Measurements from ENCODE around the gene WIPF3. TPM values are rescaled to one million over a fixed set of nuclear protein-coding genes. Genes with fewer than 3 reads are reported as not detected.

Gene WIPF3, protein sequence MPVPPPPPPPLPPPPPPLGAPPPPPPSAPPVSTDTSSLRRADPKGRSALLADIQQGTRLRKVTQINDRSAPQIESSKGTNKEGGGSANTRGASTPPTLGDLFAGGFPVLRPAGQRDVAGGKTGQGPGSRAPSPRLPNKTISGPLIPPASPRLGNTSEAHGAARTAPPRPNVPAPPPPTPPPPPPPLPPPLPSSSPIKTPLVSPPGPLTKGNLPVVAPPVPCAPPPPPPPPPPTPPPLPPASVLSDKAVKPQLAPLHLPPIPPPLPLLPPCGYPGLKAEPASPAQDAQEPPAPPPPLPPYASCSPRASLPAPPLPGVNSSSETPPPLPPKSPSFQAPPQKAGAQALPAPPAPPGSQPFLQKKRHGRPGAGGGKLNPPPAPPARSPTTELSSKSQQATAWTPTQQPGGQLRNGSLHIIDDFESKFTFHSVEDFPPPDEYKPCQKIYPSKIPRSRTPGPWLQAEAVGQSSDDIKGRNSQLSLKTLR
- total RNA-seq (2014; rRNA removed; shearing (Covaris generic)), result not detected in 2 replicates

DNA sequence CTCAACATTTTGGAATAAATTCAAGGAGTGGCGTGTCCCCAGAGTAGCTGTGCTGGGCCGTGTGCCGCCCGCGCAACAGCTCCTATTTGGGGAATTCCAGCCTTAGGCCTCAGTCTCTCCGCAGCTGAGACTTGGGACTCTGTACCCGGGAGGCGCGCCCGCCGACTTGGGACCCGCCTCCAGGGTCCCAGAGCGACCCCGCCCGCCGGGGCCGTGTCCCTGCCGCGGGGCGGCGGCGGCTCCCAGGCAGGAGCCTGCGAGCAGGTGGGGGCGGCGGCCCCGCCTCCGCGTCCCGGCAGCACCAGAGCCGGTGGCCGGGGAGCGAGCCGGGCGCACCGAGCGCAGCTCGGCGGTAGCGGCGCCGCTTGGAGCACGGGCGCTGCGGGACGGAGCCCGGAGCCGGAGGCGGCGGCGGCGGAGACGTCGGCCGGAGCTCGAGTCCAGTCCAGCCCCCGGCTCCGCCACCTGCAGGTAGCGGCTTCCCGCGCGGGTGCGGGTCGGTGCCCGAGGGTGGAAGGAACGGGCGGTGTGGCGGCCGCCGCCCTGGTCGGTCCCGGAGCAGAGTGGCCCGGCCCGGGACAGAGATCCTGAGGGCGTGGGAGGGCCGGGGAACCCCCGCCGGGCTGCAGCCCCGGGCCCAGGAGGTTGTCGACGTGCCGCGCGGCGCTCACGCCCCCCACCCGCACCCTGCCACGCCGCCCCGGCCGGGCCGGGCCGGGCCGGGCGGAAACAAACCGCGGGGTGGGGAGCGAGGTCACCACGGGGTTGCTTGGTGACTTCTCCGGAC, at the start of gene WIPF3:
WIPF3 (plus strand) TSS at position 301 of the 787 bp plus-strand sequence. CDS start 28,217 bp downstream, outside the sequence.
- DNase-seq (ENCODE audit: low spot score), result no peak

DNA sequence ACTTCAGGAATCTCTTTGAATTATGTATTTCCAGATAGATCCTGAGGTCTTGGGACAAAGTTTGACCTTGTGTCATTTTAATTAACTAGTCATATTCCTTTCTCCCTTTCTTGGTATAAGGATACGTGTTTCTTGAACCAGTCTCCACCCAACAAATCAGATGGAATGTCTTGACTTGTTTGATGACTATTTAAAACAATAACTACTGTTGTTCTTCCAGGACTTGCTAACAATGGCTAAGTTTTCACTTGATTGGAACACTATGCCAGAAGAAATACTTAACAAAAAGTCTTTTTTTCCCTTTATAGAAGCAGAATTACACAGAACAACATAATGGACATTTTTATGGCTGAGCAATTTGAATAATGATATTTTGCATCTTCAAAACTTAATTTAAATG, 43.0 kb upstream of the WIPF3 start:
- DNase-seq (ENCODE audit: low spot score), result no peak

DNA sequence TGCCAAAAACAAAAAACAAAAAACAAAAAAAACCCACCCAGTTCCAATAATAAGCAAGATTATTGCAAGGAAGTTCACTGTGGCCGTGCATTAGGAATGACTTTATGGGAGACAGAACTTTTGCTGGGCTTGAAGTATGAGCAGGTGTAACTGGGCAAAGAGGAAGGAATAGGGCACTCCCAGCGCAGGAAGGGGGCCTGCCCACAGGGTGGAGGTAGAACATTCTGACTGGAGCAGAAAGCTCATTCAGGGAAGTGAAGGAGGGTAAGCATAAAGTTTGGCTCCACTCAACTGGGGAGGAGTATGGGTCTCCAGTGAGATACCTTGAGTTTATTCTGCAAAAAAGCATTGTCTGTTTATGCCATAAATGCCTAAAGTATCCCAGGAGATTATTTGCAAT, 42.1 kb upstream of the WIPF3 start:
- DNase-seq (ENCODE audit: low spot score), result no peak

DNA sequence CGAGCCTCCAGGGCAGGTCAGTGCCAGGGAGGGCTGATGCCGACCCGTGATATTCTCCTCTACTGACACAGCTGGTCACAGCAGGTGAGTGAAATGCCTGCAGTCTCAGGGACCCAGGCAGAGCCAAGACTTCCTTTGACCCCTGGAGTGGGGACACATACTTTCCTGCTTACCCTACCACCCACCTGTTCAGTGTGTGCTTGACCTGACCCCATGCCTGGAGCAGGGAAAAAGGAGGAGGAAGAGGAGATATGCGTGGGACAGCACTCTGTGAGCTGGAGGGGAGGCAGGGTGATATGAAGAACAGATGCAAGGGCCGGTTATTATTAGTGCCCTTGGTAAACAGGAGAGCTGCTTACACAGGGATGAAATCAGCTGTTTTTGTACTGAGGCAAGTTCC, 40.8 kb upstream of the WIPF3 start:
- no peak for DNase-seq (ENCODE audit: low spot score)

DNA sequence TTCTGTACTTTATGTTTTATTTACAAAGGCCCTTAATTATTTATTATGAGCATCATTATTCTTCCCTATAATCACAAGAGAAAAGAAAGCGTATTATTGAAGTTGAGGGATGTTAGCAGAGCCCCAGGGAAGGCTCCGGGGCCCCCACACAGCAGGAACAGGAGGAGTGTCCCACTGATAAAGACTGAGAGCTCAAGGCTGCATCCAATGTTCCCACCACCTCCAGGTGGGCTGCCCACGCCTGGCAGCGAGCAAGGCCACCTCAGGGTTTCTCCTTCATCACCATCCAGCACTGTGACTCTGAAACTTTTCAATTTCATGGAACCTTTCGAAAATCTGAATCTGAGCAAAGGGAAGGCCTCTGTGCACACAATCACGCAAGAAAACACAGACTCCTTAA, 35.9 kb upstream of the WIPF3 start:
- no peak for DNase-seq (ENCODE audit: low spot score)

DNA sequence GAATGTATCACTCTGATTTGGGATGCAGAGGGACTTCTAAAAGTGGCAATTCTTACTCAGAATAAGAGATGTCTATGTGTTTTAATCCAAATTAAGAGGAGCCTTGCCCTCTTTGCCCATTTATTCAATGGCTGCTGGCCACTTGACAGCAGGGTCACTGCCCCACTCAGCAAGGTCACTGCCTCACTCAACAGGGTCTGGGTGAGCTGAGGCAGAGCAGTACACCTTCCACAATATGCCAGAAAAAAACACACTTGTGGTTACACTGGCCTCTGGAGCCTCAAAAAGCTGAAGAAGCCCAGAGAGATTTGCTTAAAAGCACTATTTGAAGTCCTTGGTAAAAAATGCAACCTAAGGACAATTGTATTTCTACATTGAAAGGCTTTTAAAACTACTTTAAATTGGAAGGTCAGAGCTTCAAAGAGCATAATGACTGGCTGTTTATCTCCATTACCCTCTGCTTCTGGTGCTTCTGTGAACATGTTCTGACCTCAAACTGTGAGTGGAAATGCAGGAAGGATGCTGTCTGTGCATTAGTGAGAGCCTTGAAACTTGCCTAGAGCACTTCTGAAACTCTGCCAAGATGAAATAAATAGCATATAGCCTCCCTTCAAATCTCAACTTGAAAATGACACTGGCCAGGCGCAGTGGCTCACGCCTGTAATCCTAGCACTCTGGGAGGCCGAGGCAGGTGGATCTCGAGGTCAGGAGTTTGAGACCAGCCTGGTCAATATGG, 35.1 kb upstream of the WIPF3 start:
- DNase-seq (ENCODE audit: low spot score), result no peak

DNA sequence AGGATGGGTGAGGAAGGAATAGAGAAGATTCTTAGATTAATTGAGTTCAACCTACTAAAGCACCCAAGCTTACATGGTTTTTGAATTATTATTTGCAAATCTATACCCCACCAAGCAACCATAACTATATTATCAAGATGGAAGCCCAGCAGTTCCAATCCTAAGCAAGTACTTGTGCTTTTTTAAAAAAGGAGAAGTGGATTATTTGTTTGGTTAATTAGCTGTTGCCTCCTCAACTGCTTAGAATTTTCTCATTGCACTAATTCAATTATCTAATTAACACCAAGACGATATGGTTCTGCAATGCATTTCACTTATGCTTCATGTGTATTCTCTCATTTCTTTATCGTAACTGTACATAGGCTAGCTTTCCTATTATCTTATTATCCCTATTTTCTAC, 27.3 kb upstream of the WIPF3 start:
- no peak for DNase-seq (ENCODE audit: low spot score)

DNA sequence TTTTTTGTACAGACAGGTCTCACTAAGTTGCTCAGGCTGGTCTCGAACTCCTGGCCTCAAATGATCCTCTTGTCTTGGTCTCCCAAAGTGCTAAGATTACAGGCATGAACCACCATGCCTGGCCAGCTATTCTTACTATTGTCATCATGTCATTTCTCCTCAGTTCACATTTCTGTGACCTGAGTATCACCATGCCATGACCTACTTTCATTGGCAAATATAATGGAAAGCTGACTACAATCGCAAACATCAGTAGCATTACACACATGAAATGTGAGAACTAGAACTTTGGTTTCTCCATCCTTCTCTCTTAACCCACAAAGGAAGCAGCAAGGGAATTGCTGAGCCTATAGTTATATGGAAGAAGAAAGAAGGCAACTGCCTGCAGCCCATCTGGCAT, 26.0 kb upstream of the WIPF3 start:
- DNase-seq (ENCODE audit: low spot score), result no peak

DNA sequence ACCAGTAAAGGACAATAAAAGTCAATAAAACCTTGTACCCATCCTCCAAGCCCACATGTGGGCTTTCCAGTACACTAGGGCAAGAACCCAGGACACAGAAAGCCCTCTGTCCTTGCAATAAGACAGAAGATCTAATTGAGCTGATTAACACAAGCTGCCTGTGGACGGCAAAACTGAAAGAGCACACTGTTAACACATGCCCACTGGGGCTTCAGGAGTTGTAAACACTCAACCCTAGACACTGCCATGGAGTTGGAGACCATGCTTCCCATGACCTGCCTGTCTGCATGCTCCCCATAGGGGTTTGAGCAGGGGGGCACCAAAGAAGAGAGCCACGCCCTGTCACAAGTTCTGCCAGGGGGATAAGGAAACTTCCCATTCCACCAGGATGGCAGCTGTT, 22.6 kb upstream of the WIPF3 start:
- DNase-seq (ENCODE audit: low spot score), result no peak

DNA sequence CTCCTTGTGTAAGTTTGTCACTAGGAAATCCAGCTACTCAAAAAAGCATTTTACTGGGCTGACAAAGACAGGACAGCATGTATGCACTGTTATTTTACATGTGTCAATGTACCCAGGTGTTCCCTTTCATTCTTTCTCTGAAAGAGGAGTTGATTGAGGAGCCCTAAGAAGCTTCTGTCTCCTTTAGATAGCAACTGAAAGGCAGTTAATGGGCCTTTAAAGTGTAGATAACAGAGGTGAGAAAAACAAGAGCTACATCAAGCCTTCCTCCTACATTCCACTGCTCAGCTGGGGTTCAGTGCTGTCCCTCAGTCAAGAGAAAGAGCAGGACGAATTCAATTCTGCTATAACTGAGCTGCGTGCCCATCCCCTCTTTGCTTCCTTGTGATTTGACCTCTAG, 12.8 kb upstream of the WIPF3 start:
- no peak for DNase-seq (ENCODE audit: low spot score)

DNA sequence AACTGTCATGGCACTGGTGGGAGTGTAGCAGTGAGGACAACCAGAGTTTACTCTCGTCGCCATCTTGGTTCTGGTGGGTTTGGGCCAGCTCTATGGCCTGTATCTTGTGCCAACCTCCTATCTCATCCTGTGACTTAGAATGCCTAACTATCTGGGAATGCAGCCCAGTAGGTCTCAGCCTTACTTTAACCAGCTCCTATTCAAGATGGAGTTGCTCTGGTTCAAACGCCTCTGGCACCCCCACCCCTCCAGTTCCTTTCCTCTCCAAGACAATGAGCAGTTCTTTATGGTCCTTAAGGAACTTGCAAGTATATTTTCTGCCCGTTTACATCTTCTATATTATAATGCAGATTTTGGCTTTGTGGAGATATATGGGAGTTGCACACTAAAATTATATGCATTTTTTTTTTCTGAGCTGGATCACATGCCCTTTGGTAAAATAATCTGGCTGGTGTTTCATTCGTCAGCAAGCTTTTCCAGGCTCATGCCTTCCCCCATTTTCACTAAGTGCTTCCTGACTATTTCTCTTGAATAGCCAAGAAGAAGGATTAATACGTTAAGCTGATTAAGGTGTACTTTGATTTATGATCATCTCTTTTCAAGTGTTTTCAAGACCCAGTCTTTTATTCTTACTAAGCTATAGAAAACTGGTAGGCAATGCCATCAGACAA, 11.2 kb upstream of the WIPF3 start:
- no peak for DNase-seq (ENCODE audit: low spot score)

DNA sequence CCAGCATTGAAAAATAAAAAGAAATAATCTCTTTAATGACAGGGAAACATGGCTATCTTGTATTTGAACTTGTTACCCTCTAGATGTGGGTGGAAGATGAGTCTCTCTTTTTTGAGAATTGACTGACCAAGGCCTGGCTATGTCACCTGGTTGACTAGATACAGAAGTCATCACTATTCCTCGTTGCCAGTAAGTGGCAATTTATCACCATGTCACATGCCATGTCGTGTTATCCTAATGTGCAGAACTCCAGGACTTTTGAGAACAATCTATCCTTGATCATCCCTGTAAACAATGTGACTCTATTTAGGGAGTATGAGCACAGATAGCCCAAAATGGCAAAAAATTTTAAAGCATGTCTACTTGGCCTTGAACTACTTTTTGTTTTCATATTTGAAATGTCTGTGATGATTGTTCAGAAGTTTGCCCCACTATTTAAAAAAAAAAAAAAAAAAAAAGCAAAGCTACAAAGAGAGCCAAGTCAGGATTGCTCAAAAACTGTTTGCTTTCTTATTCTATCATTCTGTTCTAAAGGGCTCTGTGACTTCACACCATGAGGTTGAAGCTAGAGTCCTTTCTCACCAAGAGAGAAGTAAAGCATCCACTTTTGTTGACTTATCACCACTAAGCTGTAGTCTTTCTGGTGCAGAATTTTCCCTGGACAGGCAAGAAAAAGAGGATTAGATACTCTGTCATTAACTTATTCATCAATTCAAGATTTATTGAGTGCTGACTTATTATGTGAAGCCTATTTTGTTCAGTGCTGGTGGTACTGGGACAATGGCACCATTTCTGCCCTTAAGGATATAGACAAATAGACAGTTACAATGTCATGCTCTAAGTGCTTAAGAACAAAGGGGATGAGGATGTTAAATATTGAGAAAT, 10.4 kb upstream of the WIPF3 start:
- no peak for DNase-seq (ENCODE audit: low spot score)

DNA sequence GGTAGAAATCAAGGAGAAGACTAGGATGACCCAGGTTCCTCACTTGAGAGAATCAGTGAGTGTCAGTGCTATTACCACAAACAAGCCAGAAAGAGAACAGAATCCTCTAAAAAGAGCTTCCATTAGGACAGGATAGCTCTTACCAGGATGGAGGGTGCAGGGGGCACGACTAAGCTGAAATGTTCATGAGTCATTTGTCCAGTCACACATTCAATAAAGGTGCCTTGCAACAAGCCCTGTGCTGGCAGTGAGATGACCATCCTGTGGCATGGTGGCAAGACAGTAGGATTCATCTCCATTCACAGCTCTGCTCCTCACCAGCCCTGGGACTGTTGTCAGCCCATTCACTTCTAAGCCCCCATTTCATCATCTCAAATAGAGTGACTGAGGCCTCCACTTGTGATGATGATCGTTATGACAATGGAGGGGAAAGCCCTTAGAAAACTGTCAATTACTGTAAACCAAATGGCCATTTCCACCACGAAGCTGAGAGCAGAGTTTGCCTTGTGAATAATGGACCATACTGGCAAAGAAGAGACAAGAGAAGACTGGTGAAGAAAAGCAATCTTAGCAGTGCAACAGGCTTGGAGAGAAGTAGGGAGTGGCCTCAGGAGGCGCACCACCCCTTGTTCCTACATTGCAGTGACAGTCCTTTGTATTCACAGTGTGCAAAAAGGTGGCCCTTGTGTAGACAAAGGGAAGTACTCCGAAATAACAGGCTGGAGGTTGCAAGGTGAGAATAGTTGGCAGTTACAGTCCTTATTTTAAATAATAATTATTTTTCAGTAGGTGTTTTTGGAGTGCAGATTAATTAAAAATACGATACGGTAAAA, 9.0 kb upstream of the WIPF3 start:
- no peak for DNase-seq (ENCODE audit: low spot score)

DNA sequence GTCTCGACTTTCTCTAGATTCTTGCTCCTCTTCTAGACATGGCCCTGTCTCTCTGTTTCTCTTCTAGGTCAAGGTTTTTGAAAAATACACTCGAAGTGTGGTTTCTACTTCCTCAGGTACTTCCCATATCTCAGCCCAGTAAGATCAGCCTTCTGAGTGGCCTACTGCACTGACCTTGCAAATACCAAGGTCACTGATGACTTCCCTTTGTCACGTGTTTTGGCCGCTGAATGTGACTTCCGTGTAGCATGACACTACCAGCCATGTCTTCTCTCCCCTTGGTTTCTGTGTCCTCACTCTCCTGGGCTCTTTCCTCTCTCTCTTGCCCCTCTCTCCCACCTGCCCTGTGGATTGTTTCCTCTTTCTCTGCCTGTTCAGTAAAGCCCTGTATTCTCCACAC, 7.9 kb upstream of the WIPF3 start:
- DNase-seq (ENCODE audit: low spot score), result no peak

DNA sequence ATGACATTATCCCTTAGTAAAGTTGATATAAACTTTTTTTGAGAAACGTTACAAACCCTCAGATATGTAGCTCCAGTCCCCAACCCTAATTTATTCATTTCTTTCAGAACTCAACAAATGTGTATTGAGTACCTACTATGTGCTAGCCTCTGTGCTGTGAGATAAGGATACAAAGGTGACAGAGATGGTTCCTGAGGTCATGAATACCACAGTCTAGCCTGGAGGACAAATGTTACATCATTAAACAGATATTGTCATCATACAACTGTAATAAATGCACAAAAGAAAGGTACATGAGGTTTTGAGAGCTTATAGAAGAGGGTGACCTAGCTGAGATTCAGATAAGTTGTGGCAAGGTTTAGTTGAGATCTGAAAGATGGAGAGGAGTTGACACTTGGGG, 4.4 kb upstream of the WIPF3 start:
- DNase-seq (ENCODE audit: low spot score), result no peak

DNA sequence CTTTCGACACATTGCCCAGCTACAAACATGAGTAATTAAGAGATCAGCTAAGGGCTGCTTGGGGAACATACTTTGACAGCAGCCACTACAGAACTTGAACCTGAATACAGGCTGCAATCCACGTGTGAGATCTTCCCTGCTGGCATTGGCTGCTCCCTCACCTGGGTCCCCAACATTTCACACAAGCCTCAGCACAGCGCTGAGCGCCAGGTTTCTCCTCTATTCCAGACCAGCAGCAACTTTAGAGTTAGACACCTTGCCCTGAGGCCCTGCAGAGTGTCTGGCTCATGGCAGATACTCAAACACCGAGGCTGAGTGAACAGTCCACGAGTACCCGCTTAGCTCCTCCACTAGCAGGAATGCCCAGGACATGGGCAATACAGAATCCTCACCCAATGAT, 1.3 kb upstream of the WIPF3 start:
- no peak for DNase-seq (ENCODE audit: low spot score)

DNA sequence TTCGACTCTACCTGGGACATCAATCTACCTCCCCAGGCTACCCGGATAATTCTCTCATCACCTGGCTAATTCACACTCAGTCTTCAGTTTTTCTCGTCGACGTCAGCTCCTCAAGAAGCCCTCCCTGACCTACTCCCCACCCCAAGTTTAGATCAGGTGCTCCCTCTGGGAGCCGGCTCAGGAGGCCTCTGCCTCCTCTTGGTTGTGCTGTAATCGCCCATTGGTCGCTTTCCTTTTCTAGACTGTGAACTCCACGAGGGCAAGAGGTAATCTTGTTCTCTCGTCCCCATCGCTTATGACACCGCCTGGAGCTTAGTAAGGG, 461 bp upstream of the WIPF3 start:
- DNase-seq (ENCODE audit: low spot score), result no peak

DNA sequence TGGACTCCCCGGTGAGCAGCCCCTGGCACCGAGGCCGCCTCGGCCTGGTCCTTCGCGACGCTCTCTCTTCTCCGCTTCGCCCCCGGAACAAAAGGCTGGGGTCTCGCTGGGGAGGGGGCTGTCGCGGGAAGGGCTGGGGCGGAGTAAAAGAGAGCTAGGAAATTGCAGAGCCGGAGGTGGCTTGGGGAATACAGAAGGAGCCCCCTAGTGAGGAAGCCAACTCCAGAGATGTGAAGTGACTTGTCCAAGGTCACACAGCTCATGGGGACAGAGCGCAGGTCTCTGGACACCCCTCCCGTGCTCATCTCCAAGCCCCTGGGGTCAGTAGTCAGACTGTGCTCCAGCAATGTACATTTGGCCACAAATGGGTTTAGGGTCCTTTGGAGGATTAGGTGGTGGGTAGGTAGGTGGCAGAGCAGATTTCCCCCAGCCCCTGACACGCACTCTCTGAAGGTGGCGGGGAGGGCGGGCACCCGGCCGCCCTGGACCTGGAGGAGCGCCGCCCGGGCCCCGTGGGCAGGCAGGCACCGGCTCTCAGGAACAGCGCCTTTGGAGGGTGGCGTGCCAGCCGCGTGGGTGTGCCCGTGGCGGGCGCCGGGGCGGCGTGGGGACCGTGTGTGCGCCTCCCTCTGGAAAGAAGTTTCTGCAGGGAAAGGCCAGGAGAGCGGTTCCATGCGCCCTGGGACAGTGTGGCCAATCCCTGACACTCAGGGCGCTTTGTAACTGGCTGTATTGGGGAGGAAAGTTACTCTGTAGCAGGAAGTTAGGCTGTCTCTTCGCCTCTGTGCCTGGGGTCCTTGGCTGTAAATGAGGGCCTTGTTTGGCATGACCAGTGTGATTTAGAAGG, 910 bp downstream of the WIPF3 start:
- DNase-seq (ENCODE audit: low spot score), result no peak
